Suprapubic skin (tissue), 4 donors: ENCODE measurements around the gene CFAP46. TPM values are rescaled to one million over a fixed set of nuclear protein-coding genes. Genes with fewer than 3 reads are reported as not detected.

Source experiments
- DNase-seq, 2 donors: peaks; one replicate each; pipeline ENCODE4 v3.0.0-alpha.2; 2019; ENCODE audit warnings: low spot score in 2 of 2
- H3K27ac ChIP-seq: fragments of 200-600 bp; sonication (generic); one replicate; pipeline ENCODE4 v1.5.1; 2019
- H3K27me3 ChIP-seq: fragments of 200-600 bp; sonication (generic); one replicate; pipeline ENCODE4 v1.5.1; 2019
- H3K36me3 ChIP-seq: fragments of 200-600 bp; sonication (generic); one replicate; pipeline ENCODE4 v1.5.1; 2019
- H3K4me1 ChIP-seq: fragments of 200-600 bp; sonication (generic); one replicate; pipeline ENCODE4 v1.5.1; 2019
- H3K4me3 ChIP-seq: fragments of 200-600 bp; sonication (generic); one replicate; pipeline ENCODE4 v1.5.1; 2019; ENCODE audit warnings: mild to moderate bottlenecking
- H3K9me3 ChIP-seq: fragments of 200-600 bp; sonication (generic); one replicate; pipeline ENCODE4 v1.5.1; 2019
- CTCF ChIP-seq, 2 donors: fragments of 200-600 bp in 1 of 2; fragments of 450-650 bp in 1 of 2; sonication (generic) in 1 of 2; IDR thresholded peaks; one replicate each; pipeline ENCODE4 v1.5.1; 2016 to 2019; ENCODE audit warnings: antibody characterized with exemption in 2 of 2, mild to moderate bottlenecking in 1 of 2, moderate library complexity in 1 of 2
- EP300 ChIP-seq: sonication (generic); formaldehyde crosslinking; IDR thresholded peaks from one replicate; pipeline ENCODE4 v1.6.1; 2017; ENCODE audit warnings: antibody characterized with exemption
- POLR2A ChIP-seq, 2 donors: fragments of 450-650 bp; IDR thresholded peaks; one replicate each; pipeline ENCODE4 v1.6.1; 2017; ENCODE audit warnings: antibody characterized with exemption in 2 of 2, mild to moderate bottlenecking in 2 of 2, moderate library complexity in 2 of 2
- POLR2AphosphoS5 ChIP-seq, 3 donors: sonication (generic); formaldehyde crosslinking; IDR thresholded peaks; one replicate each; pipeline ENCODE4 v1.6.1; 2017; ENCODE audit warnings: antibody characterized with exemption in 3 of 3
- WGBS: methylation state at CpG from one replicate; pipeline ENCODE4 v1.1.5; 2018; 5-methylcytosine and 5-hydroxymethylcytosine counted together
- total RNA-seq, 4 donors: library from RNA; depleted of rRNA; stranded (reverse); fragments of >200 nt; gene quantifications; one replicate each; pipeline ENCODE4 v1.1.0, GENCODE V29; 2016

CFAP46 gene
- total RNA-seq, 4 donors from 2014 or later = 0.11 to 0.21 TPM; not detected in 2

GRCh38 chr10:132813560-132814468 is 128.6 kb downstream of the CFAP46 start:
- Histone ChIP-seq H3K36me3 (no peaks in the 10 kb centered on the region), H3K27me3 (peaks cover 80% of the 10 kb centered on the region), H3K4me3 (no peak overlapping the region), H3K9me3 (no peaks in the 10 kb centered on the region), H3K4me1 (no peaks in the 10 kb centered on the region), H3K27ac (no peak overlapping the region)
- 66% methylated on average over 13 of the region's 28 CpGs for WGBS
- peak in 1 of 2 donors; percentile 33 for DNase-seq
- TF ChIP-seq POLR2AphosphoS5 (IDR thresholded peaks at IDR 0.05) = no peak
- no peak for TF ChIP-seq EP300
- no peak for TF ChIP-seq POLR2A (IDR thresholded peaks at IDR 0.05)
- no peak for TF ChIP-seq CTCF (IDR thresholded peaks at IDR 0.05)

- Histone ChIP-seq H3K4me1 (no peaks in the 10 kb centered on the region), H3K27me3 (peaks cover 81% of the 10 kb centered on the region), H3K27ac (no peak overlapping the region), H3K36me3 (no peaks in the 10 kb centered on the region), H3K4me3 (no peak overlapping the region), H3K9me3 (no peaks in the 10 kb centered on the region)
- TF ChIP-seq POLR2AphosphoS5 (IDR thresholded peaks at IDR 0.05) (no peak), CTCF (IDR thresholded peaks at IDR 0.05) (no peak), EP300 (no peak), POLR2A (IDR thresholded peaks at IDR 0.05) (no peak)
- 82% methylated on average over 5 of the region's 10 CpGs for WGBS
- no peak for DNase-seq
These were observed 129.4 kb downstream of the CFAP46 start for GRCh38 chr10:132813001-132813401.

- Histone ChIP-seq H3K27ac (no peak overlapping the region), H3K4me1 (no peaks in the 10 kb centered on the region), H3K27me3 (peaks cover 81% of the 10 kb centered on the region), H3K9me3 (no peaks in the 10 kb centered on the region), H3K36me3 (no peaks in the 10 kb centered on the region), H3K4me3 (no peak overlapping the region)
- WGBS = 85% methylated on average over 10 of the region's 11 CpGs
- TF ChIP-seq POLR2AphosphoS5 (IDR thresholded peaks at IDR 0.05) = no peak
- TF ChIP-seq EP300 = no peak
- TF ChIP-seq CTCF (IDR thresholded peaks at IDR 0.05) = no peak
- no peak for TF ChIP-seq POLR2A (IDR thresholded peaks at IDR 0.05)
- DNase-seq = no peak
These were observed 129.8 kb downstream of the CFAP46 start for GRCh38 chr10:132812520-132812919.

GRCh38 chr10:132811891-132812481 is 130.4 kb downstream of the CFAP46 start:
- Histone ChIP-seq H3K4me3 (no peak overlapping the region), H3K4me1 (no peaks in the 10 kb centered on the region), H3K9me3 (no peaks in the 10 kb centered on the region), H3K27ac (no peak overlapping the region), H3K36me3 (no peaks in the 10 kb centered on the region), H3K27me3 (peaks cover 83% of the 10 kb centered on the region)
- TF ChIP-seq CTCF (IDR thresholded peaks at IDR 0.05) = no peak
- TF ChIP-seq EP300 = no peak
- TF ChIP-seq POLR2A (IDR thresholded peaks at IDR 0.05) = no peak
- TF ChIP-seq POLR2AphosphoS5 (IDR thresholded peaks at IDR 0.05) = no peak
- 92% methylated on average over 11 of the region's 26 CpGs for WGBS
- peak in 1 of 2 donors; percentile 49 for DNase-seq
